Smooth muscle cell (in vitro differentiated cells): ENCODE data around the gene COL4A2. TPM values are rescaled to one million over a fixed set of nuclear protein-coding genes. Genes with fewer than 3 reads are reported as not detected.

Source experiments
- DNase-seq: peaks from one replicate; lab custom pipeline; 2025; ENCODE audit not compliant: unreplicated experiment; lab: John Stamatoyannopoulos, UW
- H2AFZ ChIP-seq: fragments of 200-600 bp; sonication (generic); 2 replicates; pipeline ENCODE4 v1.6.0; 2016; ENCODE audit warnings: antibody characterized with exemption, low read depth, mild to moderate bottlenecking
- H3F3A ChIP-seq: fragments of 200-600 bp; sonication (generic); 2 replicates; pipeline ENCODE4 v1.6.0; 2017; ENCODE audit warnings: antibody characterized with exemption, low read depth
- H3K27ac ChIP-seq: fragments of 200-600 bp; sonication (generic); 2 replicates; pipeline ENCODE4 v1.5.1; 2016; ENCODE audit warnings: low read depth, mild to moderate bottlenecking
- H3K27me3 ChIP-seq: fragments of 200-600 bp; sonication (generic); 2 replicates; pipeline ENCODE4 v1.6.1; 2016; ENCODE audit warnings: low read depth, mild to moderate bottlenecking
- H3K36me3 ChIP-seq: fragments of 200-600 bp; sonication (generic); 2 replicates; pipeline ENCODE4 v1.5.1; 2016; ENCODE audit warnings: low read depth
- H3K4me1 ChIP-seq: fragments of 200-600 bp; sonication (generic); 2 replicates; pipeline ENCODE4 v1.5.1; 2016; ENCODE audit warnings: low read depth
- H3K4me2 ChIP-seq: fragments of 200-600 bp; sonication (generic); 2 replicates; pipeline ENCODE4 v1.6.0; 2016; ENCODE audit warnings: mild to moderate bottlenecking
- H3K4me3 ChIP-seq: fragments of 200-600 bp; sonication (generic); 2 replicates; pipeline ENCODE4 v1.5.1; 2016; ENCODE audit warnings: mild to moderate bottlenecking
- H3K79me2 ChIP-seq: fragments of 200-600 bp; sonication (generic); 2 replicates; pipeline ENCODE4 v1.6.0; 2016; ENCODE audit warnings: low read depth, mild to moderate bottlenecking
- H3K9ac ChIP-seq: fragments of 200-600 bp; sonication (generic); 2 replicates; pipeline ENCODE4 v1.6.0; 2016; ENCODE audit warnings: low read depth
- H3K9me3 ChIP-seq: fragments of 200-600 bp; sonication (generic); replicated peaks from 2 replicates; pipeline ENCODE4 v1.5.1; 2016; ENCODE audit warnings: low read depth
- H4K20me1 ChIP-seq: fragments of 200-600 bp; sonication (generic); 2 replicates; pipeline ENCODE4 v1.6.0; 2016; ENCODE audit warnings: low read depth
- WGBS: methylation state at CpG from one replicate; pipeline ENCODE4 v1.1.7; 2016; ENCODE audit warnings: low lambda C conversion rate; 5-methylcytosine and 5-hydroxymethylcytosine counted together
- polyA plus RNA-seq: library from polyadenylated mRNA; unstranded; fragments of >200 nt; fragmentation: Nextera tagmentation; extraction: Ambion mirVana; gene quantifications from 2 replicates; pipeline ENCODE4 v1.2.1, GENCODE V29; 2016
- total RNA-seq: library from RNA; depleted of rRNA; stranded (reverse); fragments of >200 nt; gene quantifications from 2 replicates; pipeline ENCODE4 v1.2.3, GENCODE V29; 2014
- TF ChIP-seq, protein P1 (sequence below): fragments of 200-600 bp; sonication (generic); IDR thresholded peaks from 2 replicates; pipeline ENCODE4 v1.5.1; 2017; ENCODE audit warnings: borderline replicate concordance, mild to moderate bottlenecking, antibody characterized with exemption; ENCODE audit not compliant: insufficient read depth, poor library complexity, severe bottlenecking

COL4A2 gene
- total and polyA plus RNA-seq, 2 experiments from 2014 or later, result 1,456 to 2,786 TPM

DNA sequence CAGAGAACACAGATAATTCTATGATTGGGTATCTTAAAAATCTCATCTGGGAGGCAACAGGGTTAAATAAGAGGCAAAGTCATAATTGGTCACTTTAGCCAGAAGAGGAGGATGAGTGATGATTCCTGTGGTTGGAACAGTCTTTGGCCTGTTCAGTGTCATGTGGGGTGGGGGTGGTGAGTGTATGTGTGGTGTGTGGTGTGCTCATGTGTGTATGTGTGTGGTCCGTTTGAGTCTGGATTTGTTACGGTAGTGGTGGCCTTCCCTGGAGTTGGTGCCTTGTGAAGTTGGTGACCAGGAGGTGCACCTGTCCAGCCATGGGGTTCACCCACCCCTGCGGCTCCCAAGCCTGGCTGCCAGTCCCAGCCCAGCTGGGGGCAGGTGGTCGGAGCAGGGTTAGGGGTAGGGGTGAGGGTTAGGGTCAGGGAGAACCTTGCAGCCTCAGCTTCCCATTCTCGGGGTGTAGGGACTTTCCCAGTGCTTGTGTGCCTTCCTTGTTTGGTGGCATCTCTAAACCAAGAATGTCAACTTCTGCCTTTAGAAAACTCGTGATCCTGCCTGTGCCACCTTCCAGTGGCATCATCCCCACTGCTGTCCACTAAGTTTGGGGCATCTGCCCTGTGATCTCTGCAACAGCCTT lies 156.9 kb downstream of the COL4A2 start:
- WGBS, result 56% methylated on average over 4 of the region's 6 CpGs
- Histone ChIP-seq H3K9ac (no peak overlapping the region), H3F3A (peaks cover 80% of the 10 kb centered on the region), H3K4me2 (no peak overlapping the region), H3K27me3 (no peaks in the 10 kb centered on the region), H3K4me3 (no peak overlapping the region), H4K20me1 (peaks cover 95% of the 10 kb centered on the region), H3K27ac (peak overlapping the region; percentile 39), H3K4me1 (no peaks in the 10 kb centered on the region), H2AFZ (no peak overlapping the region), H3K36me3 (peaks cover 5% of the 10 kb centered on the region), H3K9me3 (no peaks in the 10 kb centered on the region), H3K79me2 (no peaks in the 10 kb centered on the region)
- TF ChIP-seq, protein P1, sequence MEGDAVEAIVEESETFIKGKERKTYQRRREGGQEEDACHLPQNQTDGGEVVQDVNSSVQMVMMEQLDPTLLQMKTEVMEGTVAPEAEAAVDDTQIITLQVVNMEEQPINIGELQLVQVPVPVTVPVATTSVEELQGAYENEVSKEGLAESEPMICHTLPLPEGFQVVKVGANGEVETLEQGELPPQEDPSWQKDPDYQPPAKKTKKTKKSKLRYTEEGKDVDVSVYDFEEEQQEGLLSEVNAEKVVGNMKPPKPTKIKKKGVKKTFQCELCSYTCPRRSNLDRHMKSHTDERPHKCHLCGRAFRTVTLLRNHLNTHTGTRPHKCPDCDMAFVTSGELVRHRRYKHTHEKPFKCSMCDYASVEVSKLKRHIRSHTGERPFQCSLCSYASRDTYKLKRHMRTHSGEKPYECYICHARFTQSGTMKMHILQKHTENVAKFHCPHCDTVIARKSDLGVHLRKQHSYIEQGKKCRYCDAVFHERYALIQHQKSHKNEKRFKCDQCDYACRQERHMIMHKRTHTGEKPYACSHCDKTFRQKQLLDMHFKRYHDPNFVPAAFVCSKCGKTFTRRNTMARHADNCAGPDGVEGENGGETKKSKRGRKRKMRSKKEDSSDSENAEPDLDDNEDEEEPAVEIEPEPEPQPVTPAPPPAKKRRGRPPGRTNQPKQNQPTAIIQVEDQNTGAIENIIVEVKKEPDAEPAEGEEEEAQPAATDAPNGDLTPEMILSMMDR, result no peak
- no peak for DNase-seq

DNA sequence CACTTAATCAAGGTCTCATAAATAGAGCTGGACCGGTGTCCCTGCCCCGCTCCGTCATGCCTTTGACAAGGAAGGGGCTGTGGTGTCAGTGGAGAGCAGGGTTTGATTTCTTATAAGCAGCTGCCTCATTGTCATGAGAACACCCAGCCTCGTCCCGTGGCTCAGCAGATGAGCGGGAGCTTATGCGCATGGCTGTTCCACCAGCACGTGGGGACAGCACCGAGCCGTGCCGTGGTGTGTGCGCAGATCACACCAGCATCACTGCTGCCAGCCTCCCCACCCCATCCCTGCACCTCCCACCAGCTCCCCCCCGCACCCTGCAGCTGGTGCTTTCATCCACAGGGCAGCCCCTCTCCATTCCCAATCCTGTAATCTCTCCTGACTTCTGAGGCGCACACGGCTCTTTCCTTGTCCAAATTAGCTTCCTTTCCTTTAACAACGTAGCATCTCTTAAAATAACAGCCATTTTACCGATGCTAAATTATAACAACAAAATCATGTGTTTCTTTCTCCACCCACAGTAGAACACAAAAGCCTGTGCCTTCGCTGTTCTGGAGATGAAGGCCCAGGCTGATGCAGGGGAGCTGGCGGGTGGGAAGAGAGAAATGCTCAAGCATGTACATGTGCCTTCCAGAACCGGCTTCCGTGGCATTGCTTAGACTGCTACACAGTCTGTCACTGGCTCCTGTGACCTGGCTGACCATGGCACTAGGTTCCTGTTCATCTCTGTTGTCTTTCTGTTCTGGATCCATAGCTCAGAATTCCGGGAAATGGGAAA lies 157.7 kb downstream of the COL4A2 start:
- H3K79me2 ChIP-seq, result no peaks in the 10 kb centered on the region
- H3F3A ChIP-seq, result peaks cover 81% of the 10 kb centered on the region
- no peak overlapping the region for H2AFZ ChIP-seq
- TF ChIP-seq, protein P1, result no peak
- DNase-seq, result no peak
- H3K27ac ChIP-seq, result peak overlapping the region; percentile 39
- no peak overlapping the region for H3K4me2 ChIP-seq
- H3K4me3 ChIP-seq, result no peak overlapping the region
- no peaks in the 10 kb centered on the region for H3K27me3 ChIP-seq
- peaks cover 7% of the 10 kb centered on the region for H3K36me3 ChIP-seq
- H3K9me3 ChIP-seq, result no peaks in the 10 kb centered on the region
- no peaks in the 10 kb centered on the region for H3K4me1 ChIP-seq
- WGBS, result 94% methylated on average over 22 of the region's 22 CpGs
- no peak overlapping the region for H3K9ac ChIP-seq
- H4K20me1 ChIP-seq, result peaks cover 96% of the 10 kb centered on the region

DNA sequence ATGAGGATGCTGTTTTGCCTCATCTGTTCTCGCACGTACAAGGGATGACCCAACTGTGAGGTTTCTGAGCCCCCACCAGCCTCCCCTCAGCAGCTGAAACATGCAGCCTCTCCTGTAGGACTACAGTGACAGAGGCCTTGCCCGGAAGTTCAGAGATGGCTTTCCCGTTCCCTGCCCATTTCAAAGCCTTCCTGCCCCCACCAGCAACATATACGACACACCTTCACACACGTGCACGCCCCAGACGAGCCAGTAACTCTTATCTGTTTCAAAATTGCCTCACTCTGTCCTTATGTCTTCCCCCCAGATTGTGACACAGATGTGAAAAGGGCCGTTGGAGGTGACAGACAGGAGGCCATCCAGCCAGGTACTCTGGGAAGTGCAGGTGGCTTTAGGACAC lies 158.6 kb downstream of the COL4A2 start:
- peaks cover 7% of the 10 kb centered on the region for H3K36me3 ChIP-seq
- WGBS, result 93% methylated on average over 9 of the region's 9 CpGs
- peaks cover 98% of the 10 kb centered on the region for H4K20me1 ChIP-seq
- H3K4me2 ChIP-seq, result no peak overlapping the region
- H2AFZ ChIP-seq, result no peak overlapping the region
- H3F3A ChIP-seq, result peaks cover 78% of the 10 kb centered on the region
- no peak for DNase-seq
- H3K4me3 ChIP-seq, result no peak overlapping the region
- H3K9me3 ChIP-seq, result no peaks in the 10 kb centered on the region
- H3K27ac ChIP-seq, result peak overlapping the region; percentile 29
- no peaks in the 10 kb centered on the region for H3K79me2 ChIP-seq
- TF ChIP-seq, protein P1, result no peak
- no peak overlapping the region for H3K9ac ChIP-seq
- no peaks in the 10 kb centered on the region for H3K4me1 ChIP-seq
- no peaks in the 10 kb centered on the region for H3K27me3 ChIP-seq
